HG03280 (cell line): ENCODE data around the gene ALMS1.
"Not testable (repeated sequence)": the region's sequence is repeated elsewhere in the genome, so short reads cannot be mapped to it uniquely, and the experiment has no call there.

ENCODE experiments used
- ATAC-seq: cut with Tn5 transposase; IDR thresholded peaks from one replicate; pipeline ENCODE4 v1.9.1; 2021; ENCODE audit warnings: mild to moderate bottlenecking, moderate library complexity; ENCODE audit not compliant: unreplicated experiment

ALMS1 gene

DNA sequence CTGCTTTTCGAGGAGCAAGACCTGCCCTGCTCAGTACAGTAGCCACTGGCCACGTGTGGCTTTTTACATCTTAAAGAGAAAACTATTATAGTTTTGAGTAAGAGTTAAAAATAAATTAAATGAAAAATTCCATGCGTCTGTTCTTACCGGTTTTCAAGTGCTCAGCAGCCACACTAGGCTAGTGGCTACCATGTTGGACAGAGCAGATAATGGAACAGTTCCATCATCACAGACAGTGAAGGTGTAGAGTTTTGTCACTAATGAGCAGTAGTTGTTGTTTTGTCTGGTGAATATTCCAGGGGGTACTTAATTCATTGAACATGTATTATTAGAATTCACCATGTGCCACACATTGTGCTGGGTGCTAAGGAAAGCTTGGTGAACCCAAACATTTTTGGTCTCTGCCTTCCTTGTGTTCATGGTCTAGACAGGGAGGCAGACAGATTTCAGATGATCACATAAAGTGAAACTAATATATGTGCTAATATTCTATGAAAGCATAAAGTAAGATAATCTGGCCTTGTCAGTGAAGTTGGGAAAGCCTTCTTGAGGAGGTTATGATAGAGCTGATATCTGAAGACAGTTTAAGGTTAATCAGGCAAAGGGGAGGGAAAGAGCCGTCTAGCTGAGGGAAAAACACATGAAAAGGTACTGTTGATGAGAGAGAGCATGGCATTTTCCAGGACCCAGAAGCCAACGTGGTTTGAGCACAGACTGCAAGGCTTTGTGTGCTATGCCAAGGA is 1.4 kb downstream of the ALMS1 start:
- ATAC-seq, result no peak

DNA sequence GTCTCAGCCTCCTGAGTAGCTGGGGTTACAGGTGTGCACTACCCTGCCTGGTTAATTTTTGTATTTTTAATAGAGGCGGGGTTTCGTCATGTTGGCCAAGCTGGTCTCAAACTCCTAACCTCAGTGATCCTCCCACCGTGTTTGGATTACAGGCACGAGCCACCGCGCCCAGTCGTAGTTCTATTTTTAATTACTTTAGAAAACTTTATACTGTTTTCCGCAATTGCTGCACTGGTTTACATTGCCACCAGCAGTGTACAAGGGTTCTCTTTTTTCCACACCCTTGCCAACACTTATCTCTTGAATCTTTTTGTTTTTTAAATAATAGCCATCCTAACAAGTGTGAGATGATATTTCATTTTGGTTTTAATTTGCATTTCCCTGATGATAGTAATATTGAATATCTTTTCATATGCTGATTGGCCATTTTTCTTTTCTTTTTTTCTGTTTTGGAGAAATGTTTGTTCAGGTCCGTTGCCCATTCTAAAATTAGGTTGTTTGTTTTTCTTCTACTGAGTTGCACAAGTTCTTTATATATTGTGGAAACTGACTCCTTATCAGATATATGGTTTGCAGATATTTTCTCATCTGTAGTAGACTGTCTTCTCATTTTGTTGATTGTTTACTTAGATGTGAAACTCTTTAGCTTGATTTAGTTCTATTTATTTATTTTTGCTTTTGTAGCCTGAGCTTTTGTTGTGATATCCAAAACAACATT is 16.9 kb downstream of the ALMS1 start:
- ATAC-seq, result no peak

DNA sequence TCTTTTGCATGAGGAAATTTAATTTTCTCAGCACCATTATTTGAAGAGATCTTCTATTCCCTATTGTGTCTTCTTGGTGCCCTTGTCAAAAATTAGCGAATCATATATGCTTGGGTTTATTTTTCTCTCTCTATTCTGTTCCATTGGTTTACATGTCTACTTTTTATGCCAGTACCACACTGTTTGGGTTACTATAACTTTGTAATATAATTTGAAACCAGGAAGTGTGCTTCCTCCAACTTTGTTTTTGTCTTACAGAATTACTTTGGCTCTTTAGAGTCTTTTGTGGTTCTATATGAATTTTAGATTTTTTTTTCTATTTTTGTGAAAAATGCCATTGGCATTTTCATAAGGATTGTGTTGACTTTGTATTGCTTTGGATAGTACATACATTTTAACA is 17.6 kb downstream of the ALMS1 start:
- no peak for ATAC-seq

DNA sequence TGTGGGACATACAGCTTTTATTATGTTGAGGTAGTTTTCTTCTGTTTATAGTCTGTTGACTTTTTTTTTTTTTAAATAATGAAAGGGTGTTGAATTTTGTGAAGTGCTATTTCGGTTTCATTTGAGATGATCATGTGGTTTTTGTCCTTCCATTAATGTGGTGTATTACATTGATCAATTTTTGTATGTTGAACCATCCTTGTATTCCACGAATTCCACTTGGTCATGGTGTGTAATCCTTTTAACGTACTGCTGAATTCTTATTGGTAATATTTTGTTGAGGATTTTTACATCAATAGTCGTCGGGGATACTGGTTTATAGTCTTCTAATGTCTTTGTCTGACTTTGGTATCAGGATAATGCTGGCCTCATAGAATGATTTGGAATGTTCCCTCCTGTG is 18.8 kb downstream of the ALMS1 start:
- no peak for ATAC-seq

DNA sequence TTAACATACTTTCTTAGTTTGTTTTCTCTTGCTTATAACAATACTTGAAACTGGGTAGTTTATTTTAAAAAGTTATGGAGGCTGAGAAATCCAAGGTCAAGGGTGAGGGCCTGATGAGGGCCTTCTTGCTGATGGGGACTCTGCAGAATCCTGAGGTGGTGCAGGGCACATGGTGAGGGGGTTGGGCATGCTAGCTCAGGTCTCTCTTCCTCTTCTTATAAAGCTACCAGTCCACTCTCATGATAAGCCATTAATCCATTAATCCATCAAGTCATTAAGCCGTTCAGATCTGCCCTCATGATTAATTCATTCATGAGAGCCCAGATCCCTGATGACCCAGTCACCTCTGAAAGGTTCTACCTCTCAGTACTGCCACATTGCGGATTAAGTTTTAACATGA is 21.4 kb downstream of the ALMS1 start:
- no peak for ATAC-seq

DNA sequence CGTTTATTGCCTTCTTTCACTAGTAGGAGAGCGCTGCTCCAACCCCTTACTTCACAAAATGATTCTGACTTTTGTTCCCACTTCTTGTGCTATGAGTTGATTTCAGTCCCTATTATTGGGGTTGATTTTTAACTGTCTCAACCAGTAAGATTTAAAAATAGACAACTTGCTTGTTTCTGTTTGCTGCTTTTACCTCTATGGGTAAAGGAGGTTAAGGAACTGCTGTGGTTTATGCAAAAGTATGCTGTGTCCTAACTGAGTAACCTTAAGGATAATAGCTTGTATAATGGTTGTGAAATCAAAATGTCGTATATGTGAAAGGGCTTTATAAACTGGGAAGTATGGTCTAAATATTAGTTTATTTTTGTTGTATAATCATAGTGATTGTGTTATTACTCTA is 22.6 kb downstream of the ALMS1 start:
- no peak for ATAC-seq

DNA sequence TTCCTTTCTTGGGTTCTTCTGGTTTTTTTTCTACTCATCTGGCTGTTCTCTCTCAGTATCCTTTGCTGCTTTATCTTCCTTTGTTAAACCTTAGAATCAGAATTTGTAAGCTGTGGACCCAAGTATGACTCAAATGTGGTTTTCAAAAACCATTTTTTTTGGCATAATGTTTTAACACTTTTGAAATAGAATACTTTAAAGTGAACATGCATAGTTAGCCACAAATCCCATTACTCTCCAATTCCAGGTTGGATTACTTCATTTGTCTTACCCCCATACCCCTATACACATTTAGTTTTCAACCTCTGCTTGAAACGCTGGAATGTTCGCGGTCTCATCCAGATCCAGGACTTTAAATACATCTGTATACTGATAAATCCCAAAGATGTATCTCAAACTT is 29.1 kb downstream of the ALMS1 start:
- no peak for ATAC-seq

DNA sequence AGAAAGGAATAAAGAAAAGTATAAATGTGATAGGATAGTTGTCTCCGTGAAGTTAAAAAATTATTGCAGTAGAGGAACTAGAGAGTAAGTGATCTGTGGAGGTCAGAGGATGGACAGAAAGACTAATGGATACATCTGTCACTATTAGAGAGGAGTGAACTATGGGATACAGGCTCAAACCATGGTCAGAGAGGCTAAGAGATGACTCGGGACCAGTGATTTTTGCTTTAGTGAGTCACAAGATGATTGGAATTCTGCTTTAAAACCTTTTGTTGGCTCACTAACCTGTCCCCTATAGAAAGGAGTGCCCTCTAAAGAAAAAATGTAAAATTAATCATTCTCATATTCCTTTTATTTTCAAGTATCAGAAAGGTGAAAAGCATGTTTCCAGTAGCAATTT is 30.3 kb downstream of the ALMS1 start:
- no peak for ATAC-seq

DNA sequence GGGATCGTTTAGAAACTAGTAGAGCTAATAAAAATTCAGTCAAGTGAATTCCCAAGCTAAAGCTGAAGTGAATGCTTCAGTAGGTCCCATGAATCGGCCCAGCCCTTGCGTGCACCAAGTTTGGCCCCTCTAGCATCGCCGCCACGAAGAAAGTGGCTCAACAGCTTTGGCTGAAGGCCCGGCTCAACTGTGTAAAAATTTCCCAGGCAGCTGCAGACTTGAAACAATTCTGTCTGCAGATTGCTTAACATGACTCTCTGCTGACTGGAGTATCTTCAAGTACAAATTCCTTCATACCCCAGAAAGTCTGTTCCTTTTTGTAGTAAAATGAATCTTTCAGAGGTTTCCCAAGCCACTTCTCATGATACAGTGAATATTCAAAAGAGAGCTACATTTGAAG is 32.7 kb downstream of the ALMS1 start:
- ATAC-seq, result no peak

DNA sequence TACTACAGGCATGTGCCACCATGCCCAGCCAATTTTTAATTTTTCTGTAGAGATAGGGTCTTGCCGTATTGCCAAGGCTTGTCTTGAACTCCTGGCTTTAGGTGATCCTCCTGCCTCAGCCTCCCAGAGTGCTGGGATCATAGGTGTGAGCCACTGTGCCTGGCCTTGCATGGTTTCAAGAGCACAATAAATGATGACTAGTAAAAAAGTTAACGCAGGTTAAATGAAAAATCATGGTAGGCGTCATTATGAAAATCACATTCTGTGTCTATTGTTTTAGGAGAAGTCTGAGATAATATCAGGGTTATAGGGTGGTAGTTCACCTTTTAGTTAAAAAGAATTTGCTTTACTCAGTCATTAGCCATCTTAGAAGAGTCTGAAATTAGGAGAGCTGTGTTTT is 38.3 kb downstream of the ALMS1 start:
- ATAC-seq, result no peak

DNA sequence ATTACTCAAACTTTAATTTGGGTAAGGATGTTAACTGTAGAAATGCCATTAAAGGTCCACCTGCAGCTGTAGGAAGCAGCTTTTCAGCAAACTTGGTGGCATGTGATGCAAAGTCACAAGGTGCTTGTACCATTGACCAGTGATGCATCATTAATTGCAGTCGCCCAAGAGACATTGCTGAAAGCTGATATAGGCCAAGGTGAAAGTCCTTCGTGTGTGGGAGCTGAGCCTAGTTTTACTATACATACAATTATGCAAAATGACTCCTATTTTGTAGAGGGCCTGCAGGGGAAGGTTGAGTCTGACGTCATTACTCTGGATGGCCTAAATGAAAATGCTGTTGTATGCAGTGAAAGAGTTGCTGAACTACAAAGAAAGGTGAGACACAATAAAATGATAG is 40.5 kb downstream of the ALMS1 start:
- no peak for ATAC-seq

DNA sequence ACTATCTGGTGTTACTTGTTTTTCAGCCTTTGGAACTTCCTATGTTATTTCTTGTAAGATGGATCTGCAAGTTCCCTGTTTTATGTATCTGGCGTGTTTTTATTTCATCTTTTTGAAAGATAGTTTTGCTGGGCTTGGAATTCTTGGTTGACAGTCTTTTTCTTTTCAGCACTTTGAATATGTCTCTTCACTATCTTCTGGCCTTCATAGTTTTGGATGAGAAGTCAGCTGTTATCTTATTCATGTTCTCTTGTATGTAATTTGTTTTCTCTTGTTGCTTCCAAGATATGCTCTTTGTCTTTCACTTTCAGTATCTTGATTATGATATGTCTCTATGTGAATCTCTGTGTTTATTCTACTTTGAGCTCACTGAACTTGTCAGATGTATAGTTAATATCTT is 50.4 kb downstream of the ALMS1 start:
- ATAC-seq, result no peak

DNA sequence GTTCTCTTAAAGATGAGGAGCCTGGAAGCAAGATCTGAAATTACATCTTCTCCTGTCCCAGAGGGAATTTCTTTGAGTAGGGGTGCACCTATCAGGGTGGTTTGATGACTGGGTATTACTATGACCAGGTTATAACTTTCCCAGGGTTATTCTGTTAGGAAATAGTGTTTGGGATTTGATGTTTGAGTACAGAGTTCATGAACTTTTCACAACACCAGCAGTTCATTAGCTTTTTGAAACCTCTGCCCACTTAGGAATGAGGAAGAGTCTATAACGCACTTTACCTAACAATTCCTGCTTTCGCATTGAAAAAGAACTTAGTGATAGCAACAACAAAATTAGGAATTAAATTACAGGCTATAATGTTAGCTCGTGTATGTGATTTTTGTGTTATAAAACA is 58.6 kb downstream of the ALMS1 start:
- ATAC-seq, result no peak

DNA sequence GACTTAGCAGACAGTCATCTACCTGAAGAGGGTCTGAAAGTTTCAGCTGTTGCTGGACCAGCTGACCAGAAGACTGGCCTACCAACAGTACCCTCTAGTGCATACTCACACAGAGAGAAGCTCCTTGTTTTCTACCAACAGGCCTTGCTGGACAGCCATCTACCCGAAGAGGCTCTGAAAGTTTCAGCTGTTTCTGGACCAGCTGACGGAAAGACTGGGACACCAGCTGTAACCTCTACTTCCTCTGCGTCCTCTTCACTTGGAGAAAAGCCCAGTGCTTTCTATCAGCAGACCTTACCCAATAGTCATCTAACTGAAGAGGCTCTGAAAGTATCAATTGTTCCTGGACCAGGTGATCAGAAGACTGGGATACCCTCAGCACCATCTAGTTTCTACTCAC is 63.2 kb downstream of the ALMS1 start:
- ATAC-seq, result no peak

DNA sequence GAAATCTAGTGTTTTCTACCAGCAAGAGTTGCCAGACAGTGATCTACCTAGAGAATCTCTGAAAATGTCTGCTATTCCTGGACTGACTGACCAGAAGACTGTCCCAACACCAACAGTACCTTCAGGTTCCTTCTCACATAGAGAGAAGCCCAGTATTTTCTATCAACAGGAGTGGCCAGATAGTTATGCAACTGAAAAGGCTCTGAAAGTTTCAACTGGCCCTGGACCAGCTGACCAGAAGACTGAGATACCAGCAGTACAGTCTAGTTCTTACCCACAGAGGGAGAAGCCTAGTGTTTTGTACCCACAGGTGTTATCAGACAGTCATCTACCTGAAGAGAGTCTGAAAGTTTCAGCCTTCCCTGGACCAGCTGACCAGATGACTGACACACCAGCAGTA is 63.8 kb downstream of the ALMS1 start:
- no peak for ATAC-seq

DNA sequence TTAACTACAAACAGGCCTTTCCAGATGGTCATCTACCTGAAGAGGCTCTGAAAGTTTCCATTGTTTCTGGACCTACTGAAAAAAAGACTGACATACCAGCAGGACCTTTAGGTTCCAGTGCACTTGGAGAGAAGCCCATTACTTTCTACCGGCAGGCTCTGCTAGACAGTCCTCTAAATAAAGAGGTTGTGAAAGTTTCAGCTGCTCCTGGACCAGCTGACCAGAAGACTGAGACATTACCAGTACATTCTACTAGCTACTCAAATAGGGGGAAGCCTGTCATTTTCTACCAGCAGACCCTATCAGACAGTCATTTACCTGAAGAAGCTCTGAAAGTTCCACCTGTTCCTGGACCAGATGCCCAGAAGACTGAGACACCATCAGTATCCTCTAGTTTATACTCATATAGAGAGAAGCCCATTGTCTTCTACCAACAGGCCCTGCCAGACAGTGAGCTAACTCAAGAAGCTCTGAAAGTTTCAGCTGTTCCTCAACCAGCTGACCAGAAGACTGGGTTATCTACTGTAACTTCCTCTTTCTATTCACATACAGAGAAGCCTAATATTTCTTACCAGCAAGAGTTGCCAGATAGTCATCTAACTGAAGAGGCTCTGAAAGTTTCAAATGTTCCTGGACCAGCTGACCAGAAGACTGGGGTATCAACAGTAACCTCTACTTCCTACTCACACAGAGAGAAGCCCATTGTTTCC is 65.8 kb downstream of the ALMS1 start:
- ATAC-seq, result peak; percentile 97

DNA sequence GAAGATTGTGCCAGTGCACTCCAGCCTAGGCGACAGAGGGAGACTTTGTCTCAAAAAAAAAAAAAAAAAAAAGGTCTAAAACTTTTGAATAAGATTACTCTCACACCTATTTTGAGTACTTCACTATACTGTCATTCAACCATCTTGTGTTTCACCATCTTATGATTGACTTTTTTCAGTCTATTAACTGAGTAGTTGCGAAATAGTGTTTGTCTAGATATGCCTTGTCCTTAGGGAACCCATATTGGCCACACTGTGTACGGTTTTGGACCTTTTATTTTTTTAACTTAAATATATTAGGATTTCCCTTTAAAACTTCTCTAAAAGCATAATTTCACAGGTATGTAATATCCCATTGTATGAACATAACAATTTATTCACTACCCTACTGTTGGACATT is 72.3 kb downstream of the ALMS1 start:
- no peak for ATAC-seq

DNA sequence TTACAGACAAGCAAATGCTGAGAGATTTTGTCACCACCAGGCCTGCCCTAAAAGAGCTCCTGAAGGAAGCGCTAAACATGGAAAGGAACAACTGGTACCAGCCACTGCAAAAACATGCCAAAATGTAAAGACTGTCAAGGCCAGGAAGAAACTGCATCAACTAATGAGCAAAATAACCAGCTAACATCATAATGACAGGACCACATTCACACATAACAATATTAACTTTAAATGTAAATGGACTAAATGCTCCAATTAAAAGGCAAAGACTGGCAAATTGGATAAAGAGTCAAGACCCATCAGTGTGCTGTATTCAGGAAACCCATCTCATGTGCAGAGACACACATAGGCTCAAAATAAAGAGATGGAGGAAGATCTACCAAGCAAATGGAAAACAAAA is 76.8 kb downstream of the ALMS1 start:
- ATAC-seq, result not testable (repeated sequence)

DNA sequence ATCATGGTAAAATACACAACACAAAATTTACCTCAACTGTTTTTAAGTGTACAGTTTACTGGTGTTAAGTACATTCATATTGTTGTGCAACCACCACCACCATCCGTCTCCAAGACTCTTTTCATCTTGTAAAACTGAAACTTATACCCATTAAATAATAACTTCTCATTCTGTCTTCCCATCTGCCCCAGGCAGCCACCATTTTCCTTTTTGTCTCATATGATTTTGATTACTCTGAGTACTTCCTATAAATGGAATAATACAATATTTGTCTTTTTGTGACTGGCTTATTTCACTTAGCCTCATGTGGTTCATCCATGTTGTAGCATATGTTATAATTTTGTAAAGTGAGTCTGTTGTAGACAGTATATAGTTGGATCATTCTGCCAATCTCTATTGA is 82.7 kb downstream of the ALMS1 start:
- ATAC-seq, result no peak

DNA sequence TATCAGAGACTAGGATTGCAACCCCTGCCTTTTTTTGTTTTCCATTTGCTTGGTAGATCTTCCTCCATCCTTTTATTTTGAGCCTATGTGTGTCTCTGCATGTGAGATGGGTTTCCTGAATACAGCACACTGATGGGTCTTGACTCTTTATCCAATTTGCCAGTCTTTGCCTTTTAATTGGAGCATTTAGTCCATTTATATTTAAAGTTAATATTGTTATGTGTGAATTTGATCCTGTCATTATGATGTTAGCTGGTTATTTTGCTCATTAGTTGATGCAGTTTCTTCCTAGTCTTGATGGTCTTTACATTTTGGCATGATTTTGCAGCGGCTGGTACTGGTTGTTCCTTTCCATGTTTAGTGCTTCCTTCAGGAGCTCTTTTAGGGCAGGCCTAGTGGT is 98.2 kb downstream of the ALMS1 start:
- not testable (repeated sequence) for ATAC-seq

DNA sequence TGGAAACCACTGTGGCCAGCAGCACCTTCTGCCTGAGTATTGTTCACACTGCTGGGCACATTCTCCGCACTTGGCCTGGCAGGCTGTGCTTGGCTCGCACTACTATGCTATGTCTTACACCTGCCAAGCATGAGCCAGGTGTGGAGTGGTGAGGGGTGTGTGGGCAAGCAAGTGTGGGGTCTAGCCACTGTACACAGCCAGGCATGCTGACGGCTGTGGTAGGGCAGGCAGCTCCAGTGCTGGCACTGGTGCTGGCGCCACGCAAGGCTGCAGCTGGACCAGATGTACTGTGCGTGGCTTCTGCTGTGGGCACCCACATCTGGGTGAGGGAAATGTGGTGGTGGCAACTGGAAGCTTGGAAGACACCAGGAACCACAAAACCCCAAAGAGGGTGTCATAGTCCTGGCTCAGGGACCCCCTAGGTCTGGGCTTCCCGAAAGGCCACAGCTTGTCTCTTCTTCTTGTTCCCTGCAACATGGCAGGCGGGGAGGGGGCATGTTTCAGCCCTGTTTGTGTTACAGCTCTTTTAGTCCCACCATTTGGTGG is 101.5 kb downstream of the ALMS1 start:
- no peak for ATAC-seq

DNA sequence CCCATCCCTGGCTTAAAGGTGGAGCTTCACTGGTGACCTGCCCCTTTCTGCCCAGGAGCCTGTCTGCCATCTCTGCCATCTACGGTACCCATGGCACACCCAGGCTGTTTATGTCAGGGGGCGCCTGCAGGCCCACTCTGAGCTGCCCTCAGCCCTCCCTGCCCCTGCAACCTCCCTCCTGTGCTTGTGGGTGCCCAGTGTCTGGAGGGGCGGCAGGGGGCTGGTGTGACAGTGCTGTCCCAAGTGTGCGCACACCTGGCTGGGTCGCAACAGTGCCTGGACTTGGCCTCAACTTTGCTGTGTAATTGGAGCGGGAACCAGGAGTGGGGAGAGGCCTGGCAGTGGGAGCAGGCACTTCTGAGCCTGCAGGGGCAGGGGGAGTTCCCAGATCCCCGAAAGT is 102.4 kb downstream of the ALMS1 start:
- no peak for ATAC-seq
